Anterior cingulate cortex (tissue), 58 donors: ENCODE results near the gene TSPEAR.
"Not testable (repeated sequence)": the region's sequence is repeated elsewhere in the genome, so short reads cannot be mapped to it uniquely, and the experiment has no call there.

Experiments
- DNase-seq, 58 donors: peaks; one replicate each; lab custom pipeline; 2025; lab: John Stamatoyannopoulos, UW

The TSPEAR gene

GRCh38 chr21:44579056-44579832, 132.1 kb downstream of the TSPEAR start:
- DNase-seq, result no peak

DNA sequence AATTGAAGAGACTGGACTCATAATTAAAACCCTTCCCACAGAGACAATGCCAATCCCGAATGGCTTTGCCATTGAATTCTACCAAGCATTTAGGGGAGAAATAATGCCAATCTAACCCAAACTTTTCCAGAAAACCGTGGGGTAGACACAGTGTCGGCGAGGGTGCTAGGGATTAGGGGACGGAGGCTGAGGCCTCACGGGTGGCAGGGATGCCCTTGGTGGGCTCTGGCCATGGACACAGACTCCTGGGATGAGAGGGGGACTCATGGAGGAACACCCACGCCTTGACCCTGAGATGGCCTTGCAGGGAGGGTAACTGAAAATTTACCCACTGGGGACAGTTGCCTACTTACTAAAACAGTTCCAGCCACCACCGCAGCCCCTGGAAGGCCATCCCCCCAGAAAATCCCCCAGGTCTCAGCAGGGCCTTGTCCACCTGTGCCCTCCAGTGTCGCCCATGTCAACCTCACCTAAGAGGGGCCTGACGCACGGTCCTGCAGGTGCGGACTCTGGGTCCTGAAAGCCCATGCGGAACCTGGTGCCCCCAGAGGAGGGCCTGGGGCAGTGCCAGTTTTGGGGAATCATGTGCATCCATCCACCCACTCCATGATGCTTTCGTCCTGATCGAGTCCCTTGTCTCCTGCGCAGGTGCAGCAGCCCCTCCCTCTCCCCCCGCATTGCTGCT, 132.9 kb downstream of the TSPEAR start:
- DNase-seq, result no peak

DNA sequence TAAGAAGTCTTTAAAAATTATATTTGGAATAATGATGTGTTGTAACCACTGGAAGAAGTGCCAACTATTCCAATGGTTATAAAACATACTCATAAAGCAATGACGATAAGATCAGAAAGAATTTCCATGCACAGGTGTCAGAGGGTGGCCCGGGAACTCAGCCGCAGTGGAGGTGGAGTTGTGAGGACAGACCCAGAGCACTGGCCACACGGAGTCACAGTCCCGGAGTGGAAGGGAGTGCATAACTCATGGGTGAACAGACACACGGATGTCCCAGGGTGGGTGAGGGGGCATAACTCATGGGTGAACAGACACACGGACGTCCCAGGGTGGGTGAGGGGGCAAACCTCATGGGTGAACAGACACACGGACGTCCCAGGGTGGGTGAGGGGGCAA, 135.3 kb downstream of the TSPEAR start:
- DNase-seq, result no peak

GRCh38 chr21:44575307-44576024, 135.9 kb downstream of the TSPEAR start:
- no peak for DNase-seq

GRCh38 chr21:44574457-44575306, 136.7 kb downstream of the TSPEAR start:
- no peak for DNase-seq

DNA sequence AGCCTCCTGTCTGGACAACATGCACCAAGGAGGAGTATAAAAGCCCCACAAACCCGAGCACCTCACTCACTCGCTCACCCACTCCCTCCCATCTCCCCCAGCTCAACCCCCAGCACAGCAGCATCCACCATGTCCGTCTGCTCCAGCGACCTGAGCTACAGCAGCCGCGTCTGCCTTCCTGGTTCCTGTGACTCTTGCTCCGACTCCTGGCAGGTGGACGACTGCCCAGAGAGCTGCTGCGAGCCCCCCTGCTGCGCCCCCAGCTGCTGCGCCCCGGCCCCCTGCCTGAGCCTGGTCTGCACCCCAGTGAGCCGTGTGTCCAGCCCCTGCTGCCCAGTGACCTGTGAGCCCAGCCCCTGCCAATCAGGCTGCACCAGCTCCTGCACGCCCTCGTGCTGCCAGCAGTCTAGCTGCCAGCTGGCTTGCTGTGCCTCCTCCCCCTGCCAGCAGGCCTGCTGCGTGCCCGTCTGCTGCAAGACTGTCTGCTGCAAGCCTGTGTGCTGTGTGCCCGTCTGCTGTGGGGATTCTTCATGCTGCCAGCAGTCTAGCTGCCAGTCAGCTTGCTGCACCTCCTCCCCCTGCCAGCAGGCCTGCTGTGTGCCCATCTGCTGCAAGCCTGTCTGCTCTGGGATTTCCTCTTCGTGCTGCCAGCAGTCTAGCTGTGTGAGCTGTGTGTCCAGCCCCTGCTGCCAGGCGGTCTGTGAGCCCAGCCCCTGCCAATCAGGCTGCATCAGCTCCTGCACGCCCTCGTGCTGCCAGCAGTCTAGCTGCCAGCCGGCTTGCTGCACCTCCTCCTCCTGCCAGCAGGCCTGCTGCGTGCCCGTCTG, 137.5 kb downstream of the TSPEAR start, which contains the start of gene KRTAP10-4:
Gene KRTAP10-4 (plus strand): TSS at position 100 of the 827 bp plus-strand sequence. CDS start 30 bp downstream, at position 130.
- not testable (repeated sequence) for DNase-seq

GRCh38 chr21:44572959-44573583, 138.3 kb downstream of the TSPEAR start:
- DNase-seq, result no peak

GRCh38 chr21:44571844-44572782, 139.3 kb downstream of the TSPEAR start:
- DNase-seq, result no peak

DNA sequence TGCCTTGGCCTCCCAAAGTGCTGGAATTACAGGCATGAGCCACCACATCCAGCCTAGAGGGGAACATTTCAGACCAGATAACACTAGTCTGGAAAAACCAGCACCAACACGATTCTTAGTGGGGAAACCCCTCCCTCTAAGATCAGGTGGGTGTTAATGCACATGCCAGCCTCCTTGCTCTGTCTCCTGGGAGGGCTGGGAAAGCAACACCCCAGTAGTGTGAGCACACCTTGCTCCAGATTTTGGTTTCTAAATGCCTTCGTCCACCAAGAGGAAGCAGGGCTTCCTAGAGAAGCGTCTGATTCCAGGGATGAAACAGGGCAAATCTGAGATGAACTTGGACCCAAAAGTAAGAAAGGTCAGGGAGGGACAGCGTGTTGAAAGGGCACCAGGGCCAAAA, 140.1 kb downstream of the TSPEAR start:
- DNase-seq, result no peak

DNA sequence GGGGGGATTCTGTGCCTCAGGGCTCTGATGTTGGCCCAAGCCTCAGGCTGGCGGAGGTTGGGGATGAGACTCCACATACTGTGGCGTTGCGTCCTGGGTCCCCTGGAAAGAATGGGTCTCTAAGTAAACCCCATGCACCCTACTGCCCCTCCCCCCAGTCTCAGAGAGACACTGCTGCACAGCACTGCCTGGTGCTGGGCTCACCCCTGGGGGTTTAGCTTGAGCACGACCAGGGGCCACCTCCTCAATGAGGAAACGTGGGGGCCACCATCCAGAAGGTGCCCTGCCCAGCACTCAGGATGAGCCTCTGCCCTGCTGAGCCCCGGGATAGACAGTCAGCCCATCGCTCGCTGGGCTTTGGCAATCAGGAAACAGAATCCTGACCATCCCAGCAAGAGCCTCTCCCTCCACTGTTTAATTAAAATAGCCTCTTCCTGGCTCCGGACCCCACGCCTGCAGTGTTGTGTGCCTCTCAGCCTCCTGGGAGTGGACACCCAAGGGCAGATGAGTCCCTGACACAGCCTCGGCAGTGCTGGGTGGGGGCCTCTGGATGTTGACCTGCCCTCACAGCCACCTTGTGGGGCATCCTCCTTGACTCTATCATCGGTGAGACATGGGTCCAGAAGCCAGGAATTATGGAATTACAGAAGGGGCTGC, 141.4 kb downstream of the TSPEAR start:
- no peak for DNase-seq

DNA sequence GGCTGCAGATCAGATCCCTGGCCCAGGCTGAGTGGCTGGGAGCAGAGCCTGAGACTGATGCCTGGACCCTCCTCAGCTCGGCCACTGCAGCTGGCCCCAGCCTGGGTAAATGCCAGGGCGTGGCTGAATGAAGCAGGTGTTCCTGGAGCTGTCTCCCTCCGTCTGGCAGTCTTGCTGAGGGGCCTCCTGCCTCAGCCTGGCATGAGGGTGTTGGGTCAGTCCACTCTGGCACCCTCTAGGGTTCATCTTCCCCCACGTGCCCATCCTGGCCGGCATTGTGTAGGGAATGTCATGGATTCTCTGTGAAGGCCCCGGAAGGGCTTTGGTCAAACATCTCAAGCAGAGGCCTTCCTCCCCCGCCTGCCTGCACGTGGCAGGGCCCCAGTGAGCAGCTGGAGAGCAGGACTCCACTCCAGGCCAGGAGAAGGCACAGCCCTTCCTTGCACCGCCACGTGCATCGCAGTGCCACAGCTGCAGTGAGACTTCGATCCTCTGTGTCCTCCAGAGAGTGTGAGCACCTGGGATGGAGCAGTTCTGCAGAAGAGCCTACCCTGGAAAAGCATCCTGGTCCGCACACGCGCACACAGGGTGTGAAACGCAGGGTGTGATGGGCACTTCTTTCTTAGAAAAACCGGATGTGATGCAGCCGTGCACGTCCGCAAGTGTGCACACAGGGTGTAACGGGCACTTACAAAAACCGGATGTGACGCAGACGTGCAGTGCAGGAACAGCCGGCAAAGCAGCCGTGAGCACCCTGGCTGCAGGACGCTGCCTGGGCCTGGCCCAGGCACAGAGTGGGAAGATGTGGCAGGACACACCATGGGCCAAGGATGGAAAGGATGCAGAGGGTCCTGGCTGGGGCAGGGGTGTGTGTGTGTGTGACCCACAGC, 142.5 kb downstream of the TSPEAR start:
- DNase-seq, result no peak

DNA sequence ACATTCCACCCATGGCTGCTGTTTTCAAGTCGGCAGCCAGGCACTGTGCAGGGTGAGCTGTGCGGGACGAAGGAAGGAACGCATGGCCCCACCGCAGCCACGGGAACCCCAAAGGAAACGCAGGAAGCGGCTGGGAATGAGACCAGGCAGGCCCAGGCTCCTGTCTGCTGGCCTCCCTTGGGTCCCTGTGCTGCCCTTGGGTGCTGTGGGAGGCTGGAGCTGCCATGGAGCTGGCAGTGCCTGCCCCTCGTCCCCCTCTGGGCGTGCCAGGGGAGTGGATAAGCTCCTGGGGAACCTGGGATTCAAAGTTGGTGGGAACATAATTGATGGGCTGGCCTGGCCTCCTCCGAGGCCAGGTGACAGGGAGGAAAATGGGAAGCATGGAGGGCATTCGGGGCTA, 143.1 kb downstream of the TSPEAR start:
- no peak for DNase-seq

- DNase-seq, result no peak
Observed at GRCh38 chr21:44567481-44568171, 143.7 kb downstream of the TSPEAR start.

GRCh38 chr21:44566403-44566802, 145.0 kb downstream of the TSPEAR start:
- no peak for DNase-seq

- no peak for DNase-seq
Observed at GRCh38 chr21:44564886-44565598, 146.3 kb downstream of the TSPEAR start.
